ENCODE results near the gene ANKS3. TPM values are rescaled to one million over a fixed set of nuclear protein-coding genes. Genes with fewer than 3 reads are reported as not detected.

The ANKS3 gene
- total RNA-seq, 4 donors from 2014 or later = 2.4 to 51.7 (median 33.1) TPM

DNA sequence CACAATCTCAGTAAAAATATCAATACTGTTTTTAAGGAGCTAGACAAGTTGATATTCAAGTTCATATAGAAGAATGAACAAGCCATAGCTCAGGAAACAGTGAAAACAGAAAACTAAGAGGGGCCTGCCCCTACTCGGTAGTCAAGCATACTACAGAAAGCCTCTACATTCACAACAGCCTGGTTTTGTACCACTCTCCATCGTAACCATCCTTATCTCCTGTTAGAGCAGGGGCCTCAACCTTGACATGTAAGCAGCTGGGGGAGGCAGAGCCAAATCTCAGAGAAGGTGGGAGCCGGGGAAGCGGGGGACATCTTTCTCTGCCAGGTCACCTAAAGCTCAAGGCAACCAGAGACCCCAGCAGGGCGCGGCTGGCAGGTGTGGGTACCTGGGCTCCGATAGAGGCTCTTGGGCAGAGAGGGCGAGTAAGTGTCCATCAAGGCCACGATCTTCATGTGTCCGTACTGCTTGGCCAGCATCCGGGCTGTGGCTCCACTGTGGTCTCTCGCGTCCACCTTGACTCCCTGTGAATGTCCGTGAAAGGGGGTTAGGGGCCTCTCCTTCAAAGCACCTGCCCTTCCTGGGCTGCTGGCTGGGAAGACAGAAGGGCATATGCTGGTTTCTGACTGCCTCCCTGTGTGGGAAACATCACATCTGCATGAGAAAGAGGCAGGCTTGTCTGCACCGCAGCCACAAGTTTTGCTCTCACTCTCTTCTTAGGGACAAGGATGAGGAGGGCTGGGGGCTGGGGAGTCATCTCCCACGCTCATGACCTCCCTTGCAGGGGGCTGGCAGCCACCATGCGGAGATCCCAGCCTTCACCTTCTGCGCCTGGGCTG lies 20.2 kb downstream of the ANKS3 start:
- Histone ChIP-seq H3K36me3 (no peaks in the 10 kb centered on the region), H3K4me1 (no peaks in the 10 kb centered on the region), H3K27ac (no peak overlapping the region), H3K9me3 (no peaks in the 10 kb centered on the region), H3K4me3 (no peak overlapping the region), H3K27me3 (no peaks in the 10 kb centered on the region)
- no peak for DNase-seq
- no peak for TF ChIP-seq POLR2A (IDR thresholded peaks at IDR 0.05)
- TF ChIP-seq, protein P1, sequence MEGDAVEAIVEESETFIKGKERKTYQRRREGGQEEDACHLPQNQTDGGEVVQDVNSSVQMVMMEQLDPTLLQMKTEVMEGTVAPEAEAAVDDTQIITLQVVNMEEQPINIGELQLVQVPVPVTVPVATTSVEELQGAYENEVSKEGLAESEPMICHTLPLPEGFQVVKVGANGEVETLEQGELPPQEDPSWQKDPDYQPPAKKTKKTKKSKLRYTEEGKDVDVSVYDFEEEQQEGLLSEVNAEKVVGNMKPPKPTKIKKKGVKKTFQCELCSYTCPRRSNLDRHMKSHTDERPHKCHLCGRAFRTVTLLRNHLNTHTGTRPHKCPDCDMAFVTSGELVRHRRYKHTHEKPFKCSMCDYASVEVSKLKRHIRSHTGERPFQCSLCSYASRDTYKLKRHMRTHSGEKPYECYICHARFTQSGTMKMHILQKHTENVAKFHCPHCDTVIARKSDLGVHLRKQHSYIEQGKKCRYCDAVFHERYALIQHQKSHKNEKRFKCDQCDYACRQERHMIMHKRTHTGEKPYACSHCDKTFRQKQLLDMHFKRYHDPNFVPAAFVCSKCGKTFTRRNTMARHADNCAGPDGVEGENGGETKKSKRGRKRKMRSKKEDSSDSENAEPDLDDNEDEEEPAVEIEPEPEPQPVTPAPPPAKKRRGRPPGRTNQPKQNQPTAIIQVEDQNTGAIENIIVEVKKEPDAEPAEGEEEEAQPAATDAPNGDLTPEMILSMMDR (IDR thresholded peaks at IDR 0.05) = no peak
- intact Hi-C loops (cut with DNase I; ENCODE audit: low total_unique reads) = no loop called here

DNA sequence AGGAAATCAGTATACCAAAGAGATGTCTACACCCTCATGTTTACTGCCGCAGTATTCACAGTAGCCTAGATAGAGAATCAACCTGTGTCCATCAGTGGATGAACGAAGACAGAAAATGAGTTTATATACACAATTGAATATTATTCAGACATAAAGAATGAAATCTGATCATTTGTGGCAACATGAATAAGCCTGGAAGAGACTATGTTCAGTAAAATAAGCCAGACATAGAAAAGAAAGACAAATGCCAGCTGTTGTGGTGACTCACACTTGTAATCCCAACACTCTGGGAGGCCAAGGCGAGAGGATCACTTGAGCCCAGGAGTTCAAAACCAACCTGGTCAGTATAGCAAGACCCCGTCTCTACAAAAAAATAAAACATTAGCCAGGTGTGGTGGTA lies 24.6 kb downstream of the ANKS3 start:
- Histone ChIP-seq H3K36me3 (no peaks in the 10 kb centered on the region), H3K4me3 (no peak overlapping the region), H3K9me3 (no peaks in the 10 kb centered on the region), H3K4me1 (no peaks in the 10 kb centered on the region), H3K27me3 (no peaks in the 10 kb centered on the region), H3K27ac (no peak overlapping the region)
- DNase-seq = no peak
- TF ChIP-seq, protein P1 (IDR thresholded peaks at IDR 0.05) = no peak
- no peak for TF ChIP-seq POLR2A (IDR thresholded peaks at IDR 0.05)
- intact Hi-C loops (cut with DNase I; ENCODE audit: low total_unique reads) = no loop called here

DNA sequence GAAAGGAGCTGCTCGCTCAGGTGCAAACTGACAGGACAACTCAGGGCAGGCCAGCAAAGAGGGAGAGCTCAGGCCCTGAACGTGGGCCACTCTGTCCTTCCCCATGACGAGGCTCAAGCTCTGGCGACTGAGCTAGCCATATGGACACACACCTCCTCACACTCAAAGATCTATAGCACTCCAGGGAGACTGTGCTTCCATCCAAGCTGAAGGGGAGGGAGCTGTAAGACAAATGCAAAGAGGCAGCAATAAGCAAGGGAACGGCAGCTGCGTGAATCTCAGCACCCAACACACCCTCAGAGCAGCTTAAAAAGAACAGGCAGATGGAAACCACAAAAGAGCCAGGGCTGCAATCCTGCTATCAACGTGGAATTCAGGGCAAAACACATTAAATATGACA lies 27.2 kb downstream of the ANKS3 start:
- Histone ChIP-seq H3K9me3 (no peaks in the 10 kb centered on the region), H3K27ac (no peak overlapping the region), H3K27me3 (no peaks in the 10 kb centered on the region), H3K36me3 (no peaks in the 10 kb centered on the region), H3K4me3 (no peak overlapping the region), H3K4me1 (no peaks in the 10 kb centered on the region)
- intact Hi-C loops (cut with DNase I; ENCODE audit: low total_unique reads) = no loop called here
- no peak for TF ChIP-seq POLR2A (IDR thresholded peaks at IDR 0.05)
- TF ChIP-seq, protein P1 (IDR thresholded peaks at IDR 0.05) = no peak
- no peak for DNase-seq

DNA sequence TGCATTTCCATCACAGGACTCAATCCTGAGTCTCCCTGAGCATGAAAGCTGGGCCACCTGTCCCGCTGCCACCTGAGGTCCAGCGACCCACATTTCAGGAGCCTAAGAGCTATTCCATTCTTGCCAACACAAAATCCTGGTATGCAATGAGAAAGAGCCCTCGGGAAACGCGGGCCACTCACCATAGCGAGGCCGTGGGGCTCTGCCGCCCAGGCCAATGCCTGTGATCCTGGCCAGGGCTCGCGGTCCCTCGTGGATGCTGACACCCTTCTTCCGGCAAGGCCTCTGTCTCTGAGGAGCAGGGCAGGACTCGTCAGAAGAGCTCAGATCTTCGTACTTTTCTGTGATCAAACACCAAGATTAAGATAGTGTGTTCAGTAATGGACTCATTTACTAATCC lies 29.2 kb downstream of the ANKS3 start:
- H3K27ac ChIP-seq = no peak overlapping the region
- no peaks in the 10 kb centered on the region for H3K27me3 ChIP-seq
- H3K4me1 ChIP-seq = no peaks in the 10 kb centered on the region
- intact Hi-C loops (cut with DNase I; ENCODE audit: low total_unique reads) = no loop called here
- H3K9me3 ChIP-seq = no peaks in the 10 kb centered on the region
- no peak for TF ChIP-seq POLR2A (IDR thresholded peaks at IDR 0.05)
- TF ChIP-seq, protein P1 (IDR thresholded peaks at IDR 0.05) = no peak
- H3K4me3 ChIP-seq = no peak overlapping the region
- H3K36me3 ChIP-seq = no peaks in the 10 kb centered on the region
- DNase-seq = no peak

DNA sequence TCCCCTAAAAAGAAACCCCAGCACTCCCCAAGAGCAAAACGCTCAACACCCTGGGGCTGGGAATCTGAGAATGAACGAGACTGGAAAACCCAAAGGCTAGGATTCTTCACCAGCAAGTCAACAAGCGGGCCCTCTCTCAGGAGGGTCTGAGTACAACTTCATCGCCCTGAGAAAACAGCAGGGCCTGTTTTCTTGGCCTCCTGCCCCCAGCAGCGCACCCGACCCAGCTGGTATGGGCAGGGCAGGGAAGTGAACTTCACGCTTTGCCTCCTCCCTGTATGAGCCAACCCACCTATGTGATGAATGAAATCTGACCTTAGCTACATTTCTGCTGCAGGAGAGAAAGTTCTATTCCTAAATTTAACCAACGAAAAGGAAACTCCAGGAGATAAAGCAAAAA lies 29.6 kb downstream of the ANKS3 start:
- no peaks in the 10 kb centered on the region for H3K36me3 ChIP-seq
- no peaks in the 10 kb centered on the region for H3K4me1 ChIP-seq
- intact Hi-C loops (cut with DNase I; ENCODE audit: low total_unique reads) = no loop called here
- H3K4me3 ChIP-seq = no peak overlapping the region
- H3K27me3 ChIP-seq = no peaks in the 10 kb centered on the region
- H3K27ac ChIP-seq = no peak overlapping the region
- no peak for DNase-seq
- H3K9me3 ChIP-seq = no peaks in the 10 kb centered on the region
- TF ChIP-seq POLR2A (IDR thresholded peaks at IDR 0.05) = no peak
- TF ChIP-seq, protein P1 (IDR thresholded peaks at IDR 0.05) = no peak
